Fibroblast of mammary gland (primary cell): ENCODE measurements around the gene CCDC61.

Experiments used
- DNase-seq: peaks from one replicate; pipeline ENCODE4 v3.0.0-alpha.2; 2010; ENCODE audit warnings: low read depth
- H3K4me3 ChIP-seq: 2 replicates; pipeline ENCODE4 v1.5.1; 2011; ENCODE audit warnings: low read depth, mild to moderate bottlenecking, low read length, moderate library complexity; ENCODE audit not compliant: control insufficient read depth
- CTCF ChIP-seq: conservative IDR thresholded peaks from 2 replicates; pipeline ENCODE4 v1.5.1; 2011; ENCODE audit warnings: low read depth, low read length, inconsistent platforms; ENCODE audit not compliant: control insufficient read depth, insufficient read depth

Gene CCDC61

DNA sequence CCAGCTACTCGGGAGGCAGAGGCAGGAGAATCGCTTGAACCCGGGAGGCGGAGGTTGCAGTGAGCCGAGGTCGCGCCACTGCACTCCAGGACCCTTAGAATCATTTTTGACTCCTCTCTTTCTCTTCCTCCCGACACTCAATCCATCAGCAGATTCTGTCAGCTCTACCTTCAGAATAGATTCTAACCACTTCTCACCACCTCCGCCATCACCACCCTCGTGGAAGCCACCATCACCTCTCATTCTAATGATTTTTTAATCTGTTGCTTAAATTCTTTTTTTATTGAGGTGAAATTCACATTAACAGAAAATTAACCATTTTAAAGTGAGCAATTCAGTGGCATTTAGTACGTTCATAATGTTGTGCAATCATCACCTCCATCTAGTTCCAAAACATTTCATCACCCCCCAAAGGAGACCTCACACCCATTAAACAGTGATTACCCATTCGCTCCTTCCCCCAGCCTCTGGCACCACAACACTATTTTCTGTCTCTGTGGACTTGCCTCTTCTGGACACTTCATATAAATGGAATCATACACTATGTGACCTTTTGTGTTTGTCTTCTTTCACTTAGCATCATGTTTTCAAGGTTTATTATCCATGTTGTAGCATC lies 5.0 kb upstream of the CCDC61 start:
- no peak overlapping the region for H3K4me3 ChIP-seq
- no peak for TF ChIP-seq CTCF
- peak; percentile 40 for DNase-seq

DNA sequence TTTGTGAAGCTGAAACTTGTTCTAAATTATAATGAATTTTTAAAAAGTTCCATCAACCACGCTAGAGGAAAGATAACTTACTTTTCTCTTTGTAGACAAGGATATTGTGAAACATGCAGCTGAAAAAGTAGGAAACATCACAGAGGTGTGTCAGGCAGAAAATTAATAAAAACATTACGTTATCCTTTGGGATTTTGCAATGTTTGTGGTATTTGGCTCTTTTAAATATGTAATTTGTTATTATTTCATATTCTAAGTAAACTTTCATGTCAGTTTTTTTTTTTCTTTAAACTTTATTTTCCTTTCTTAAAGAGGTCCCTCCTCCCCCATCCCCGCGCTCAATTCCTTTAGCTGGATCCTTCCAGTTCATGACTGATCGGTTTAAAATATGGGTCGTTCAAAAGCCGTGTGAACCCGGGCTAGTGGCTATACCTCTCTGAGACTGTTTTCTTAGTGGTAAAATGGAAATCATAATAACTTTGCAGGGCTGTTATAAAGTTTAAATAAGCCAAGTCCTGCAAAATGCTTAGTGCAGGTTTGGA lies 740 bp upstream of the CCDC61 start:
- TF ChIP-seq CTCF, result no peak
- H3K4me3 ChIP-seq, result peak overlapping the region; percentile 59
- peak; percentile 23 for DNase-seq

GRCh38 chr19:45995715-45996385 lies 583 bp downstream of the CCDC61 start:
- TF ChIP-seq CTCF, result no peak
- DNase-seq, result peak; percentile 54
- peak overlapping the region; percentile 95 for H3K4me3 ChIP-seq

GRCh38 chr19:45996933-45997332 lies 1.7 kb downstream of the CCDC61 start:
- no peak overlapping the region for H3K4me3 ChIP-seq
- no peak for TF ChIP-seq CTCF
- no peak for DNase-seq

- no peak overlapping the region for H3K4me3 ChIP-seq
- no peak for TF ChIP-seq CTCF
- DNase-seq, result no peak
These were observed 3.6 kb downstream of the CCDC61 start for GRCh38 chr19:45998834-45999233.

DNA sequence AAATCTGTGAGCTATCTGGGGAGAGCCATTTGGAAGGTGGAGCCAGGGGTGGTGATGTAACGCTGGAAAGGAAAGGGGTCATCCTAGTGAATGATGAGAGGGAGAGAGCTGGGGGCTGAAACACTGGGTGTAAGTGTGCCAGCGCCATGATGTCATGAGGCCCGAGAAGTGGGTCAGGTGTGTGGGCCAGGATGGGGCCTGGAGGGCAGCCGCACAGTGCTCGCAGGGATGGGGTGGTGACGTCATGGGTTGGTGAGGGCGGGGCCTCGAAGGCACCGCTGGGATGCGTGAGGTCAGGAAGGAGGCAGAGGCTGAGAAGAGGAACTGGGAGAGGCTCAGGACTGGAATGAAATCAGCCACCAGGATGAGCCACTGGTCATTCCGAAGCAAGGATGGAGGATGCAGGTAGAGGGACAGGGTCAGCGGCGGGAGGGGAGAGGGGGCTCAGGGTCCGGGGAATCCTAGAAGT lies 4.4 kb downstream of the CCDC61 start:
- no peak overlapping the region for H3K4me3 ChIP-seq
- peak; percentile 51 for DNase-seq

More for the DNA sequence above, 4.4 kb downstream of the CCDC61 start:
- no peak for TF ChIP-seq CTCF
